WI38 (cell line): Measurements from ENCODE around the gene IL1R1.

Experiments
- H3K4me3 ChIP-seq: 2 replicates; pipeline ENCODE4 v1.5.1; 2011; ENCODE audit warnings: low read depth, mild to moderate bottlenecking, control low read depth, low read length
- CTCF ChIP-seq: IDR thresholded peaks from 2 replicates; pipeline ENCODE4 v1.5.1; 2012; ENCODE audit warnings: low read depth, mild to moderate bottlenecking, control low read depth, low read length

The IL1R1 gene

GRCh38 chr2:102176172-102176571 is 33.6 kb downstream of the IL1R1 start:
- H3K4me3 ChIP-seq, result no peak overlapping the region
- no peak for TF ChIP-seq CTCF

- H3K4me3 ChIP-seq, result no peak overlapping the region
- no peak for TF ChIP-seq CTCF
These were observed 35.4 kb downstream of the IL1R1 start for GRCh38 chr2:102177814-102178478.

GRCh38 chr2:102179061-102179460 is 36.5 kb downstream of the IL1R1 start:
- TF ChIP-seq CTCF, result no peak
- no peak overlapping the region for H3K4me3 ChIP-seq

GRCh38 chr2:102179788-102180686 is 37.5 kb downstream of the IL1R1 start:
- H3K4me3 ChIP-seq, result no peak overlapping the region
- TF ChIP-seq CTCF, result no peak

- H3K4me3 ChIP-seq, result no peak overlapping the region
- TF ChIP-seq CTCF, result no peak
These were observed 38.1 kb downstream of the IL1R1 start for GRCh38 chr2:102180687-102180999.

GRCh38 chr2:102181376-102181775 is 38.8 kb downstream of the IL1R1 start:
- no peak overlapping the region for H3K4me3 ChIP-seq
- TF ChIP-seq CTCF, result no peak
